ENCODE measurements around the gene ZNF324B.
A peak's percentile ranks its signal among the peaks of the same experiment; 100 is the strongest.
"Not testable (repeated sequence)": the region's sequence is repeated elsewhere in the genome, so short reads cannot be mapped to it uniquely, and the experiment has no call there.

The ZNF324B gene

DNA sequence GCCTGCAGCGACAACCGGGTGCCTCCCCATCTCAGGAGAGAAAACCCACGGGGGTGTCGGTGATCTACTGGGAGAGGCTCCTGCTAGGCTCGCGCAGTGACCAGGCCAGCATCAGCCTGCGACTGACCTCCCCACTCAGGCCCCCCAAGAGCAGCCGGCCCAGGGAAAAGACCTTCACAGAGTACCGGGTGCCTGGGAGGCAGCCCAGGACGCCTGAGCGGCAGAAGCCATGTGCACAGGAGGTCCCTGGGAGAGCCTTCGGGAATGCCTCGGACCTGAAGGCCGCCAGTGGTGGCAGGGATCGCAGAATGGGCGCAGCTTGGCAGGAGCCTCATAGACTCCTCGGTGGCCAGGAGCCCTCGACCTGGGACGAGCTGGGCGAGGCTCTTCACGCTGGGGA is 3.9 kb downstream of the ZNF324B start:
- no peak for DNase-seq

DNA sequence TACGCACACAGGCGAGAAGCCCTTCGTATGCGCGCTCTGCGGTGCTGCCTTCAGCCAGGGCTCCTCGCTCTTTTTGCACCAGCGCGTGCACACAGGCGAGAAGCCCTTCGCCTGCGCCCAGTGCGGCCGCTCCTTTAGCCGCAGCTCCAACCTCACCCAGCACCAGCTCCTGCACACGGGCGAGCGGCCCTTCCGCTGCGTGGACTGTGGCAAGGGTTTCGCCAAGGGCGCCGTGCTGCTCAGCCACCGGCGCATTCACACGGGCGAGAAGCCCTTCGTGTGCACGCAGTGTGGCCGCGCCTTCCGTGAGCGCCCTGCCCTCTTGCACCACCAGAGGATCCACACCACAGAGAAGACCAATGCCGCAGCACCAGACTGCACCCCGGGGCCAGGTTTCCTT is 4.7 kb downstream of the ZNF324B start:
- DNase-seq, result no peak

DNA sequence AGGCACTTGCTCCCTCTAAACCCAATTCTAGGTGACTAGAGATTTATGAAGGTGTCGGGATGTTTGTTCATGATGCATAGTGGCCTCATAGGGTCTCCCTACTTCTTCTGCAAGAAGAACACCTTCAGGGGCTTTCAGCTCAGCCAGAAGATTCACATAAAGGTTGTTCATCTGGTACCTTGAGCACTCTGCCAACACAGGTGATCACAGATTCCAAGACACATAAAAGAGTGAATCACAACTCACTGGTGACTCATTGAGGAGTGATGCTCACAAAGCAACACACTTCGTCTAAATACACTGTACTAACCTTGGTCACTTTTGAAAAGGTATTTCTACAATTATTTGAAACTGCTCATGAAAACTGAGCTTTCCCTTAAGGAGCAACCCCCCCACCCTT is 8.6 kb downstream of the ZNF324B start:
- DNase-seq, result no peak

DNA sequence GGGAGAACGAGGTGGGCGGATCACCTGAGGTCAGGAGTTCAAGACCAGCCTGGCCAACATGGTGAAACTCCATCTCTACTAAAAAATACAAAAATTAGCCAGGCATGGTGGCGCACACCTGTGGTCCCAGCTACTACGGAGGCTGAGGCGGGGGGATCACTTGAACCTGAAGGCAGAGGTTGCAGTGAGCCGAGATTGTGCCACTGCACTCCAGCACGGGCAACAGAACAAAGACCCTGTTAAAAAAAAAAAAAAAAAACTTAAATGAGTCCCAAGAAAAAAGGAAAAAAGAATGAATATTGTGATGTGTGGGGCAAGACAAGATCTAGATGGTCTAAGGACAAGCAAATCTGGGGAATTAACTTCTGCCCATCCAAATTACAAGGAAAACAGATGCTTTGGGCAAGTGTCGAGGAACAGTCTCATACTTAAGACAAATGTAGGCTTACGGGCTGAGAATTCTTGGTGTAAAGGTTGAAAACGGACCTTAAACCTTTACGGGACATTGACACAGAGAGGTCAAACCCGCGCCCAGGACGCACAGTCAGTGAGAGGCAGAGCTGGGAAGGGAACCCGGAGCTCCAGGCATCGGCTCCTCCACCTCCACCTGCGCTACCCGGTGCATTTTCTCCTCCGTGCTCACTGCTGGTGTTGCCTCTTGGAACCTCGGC is 14.8 kb downstream of the ZNF324B start:
- no peak for DNase-seq

DNA sequence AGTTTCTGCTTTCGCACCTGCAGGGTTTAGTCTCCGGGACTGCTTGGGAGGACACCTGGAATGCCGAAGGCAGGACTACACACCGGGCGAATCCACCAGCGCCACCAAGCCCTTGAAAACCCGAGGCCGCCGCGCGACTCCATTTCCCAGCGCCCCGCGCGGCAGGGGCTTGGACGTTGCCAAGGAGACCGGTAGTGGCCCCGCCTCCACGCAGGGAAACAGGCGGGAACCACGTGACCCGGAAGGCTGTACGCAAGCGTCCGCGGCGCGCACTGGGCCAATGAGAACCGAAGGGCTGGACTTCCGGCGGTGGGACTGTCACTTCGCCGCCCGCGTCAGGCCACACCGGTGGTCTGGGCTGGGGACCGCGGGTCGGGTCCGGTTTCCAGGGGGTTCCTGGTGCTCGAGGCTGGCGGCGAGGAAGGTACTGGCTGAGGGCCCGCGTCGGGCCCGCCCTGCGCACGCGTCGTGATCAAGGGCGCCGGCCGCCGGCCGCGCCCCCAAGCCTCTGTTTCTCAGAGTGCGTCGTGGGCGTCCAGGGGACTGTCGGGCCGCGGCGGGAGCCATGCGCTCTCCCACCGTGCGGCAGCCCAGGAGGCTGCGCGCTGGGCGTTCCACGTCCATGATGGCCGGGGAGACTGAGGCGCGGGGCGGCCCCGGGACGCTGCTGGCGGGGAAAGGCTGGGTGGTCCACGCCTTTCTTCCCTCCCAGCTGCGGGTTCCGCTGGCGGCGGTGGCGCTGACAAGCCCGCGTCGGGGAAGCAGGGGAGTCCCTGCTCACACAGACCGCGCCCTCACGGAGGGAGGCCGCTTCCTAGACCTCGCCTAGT is 15.6 kb downstream of the ZNF324B start, which contains the start of gene ZNF324:
ZNF324 (plus strand) TSS at position 321 of the 830 bp plus-strand sequence. CDS start 2,106 bp downstream, outside the sequence.
- DNase-seq, result peak; percentile 94

DNA sequence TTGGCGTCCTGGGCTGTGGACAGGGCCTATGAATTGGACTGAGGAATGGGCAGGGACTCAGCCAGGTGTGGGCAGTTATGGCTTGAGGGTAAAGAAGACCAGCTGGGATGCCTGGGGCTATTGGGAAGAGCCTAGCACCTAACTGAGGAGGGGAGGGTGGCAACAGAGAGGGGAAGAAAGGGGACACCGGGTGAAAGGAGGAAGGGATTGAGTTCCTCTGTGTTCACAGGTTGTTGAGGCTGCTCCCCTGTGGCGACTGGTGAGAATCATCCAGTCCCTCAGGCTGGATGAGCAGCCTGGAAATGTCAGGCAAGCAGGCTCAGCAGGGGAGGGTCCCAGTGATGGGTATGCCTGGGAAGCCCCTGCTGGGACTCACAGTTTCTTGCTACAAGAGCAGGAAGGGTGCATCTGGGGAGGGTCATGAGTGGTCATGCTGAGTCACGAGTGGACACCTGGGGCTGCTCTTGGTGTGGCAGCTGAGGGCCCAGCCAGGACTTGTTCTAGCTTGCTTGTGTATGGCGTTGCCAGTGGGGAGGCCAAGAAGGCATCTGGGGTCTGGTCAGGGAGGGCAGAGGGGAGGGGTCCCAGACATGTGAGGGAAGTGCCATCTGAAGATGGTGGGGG is 16.9 kb downstream of the ZNF324B start:
- DNase-seq, result no peak

DNA sequence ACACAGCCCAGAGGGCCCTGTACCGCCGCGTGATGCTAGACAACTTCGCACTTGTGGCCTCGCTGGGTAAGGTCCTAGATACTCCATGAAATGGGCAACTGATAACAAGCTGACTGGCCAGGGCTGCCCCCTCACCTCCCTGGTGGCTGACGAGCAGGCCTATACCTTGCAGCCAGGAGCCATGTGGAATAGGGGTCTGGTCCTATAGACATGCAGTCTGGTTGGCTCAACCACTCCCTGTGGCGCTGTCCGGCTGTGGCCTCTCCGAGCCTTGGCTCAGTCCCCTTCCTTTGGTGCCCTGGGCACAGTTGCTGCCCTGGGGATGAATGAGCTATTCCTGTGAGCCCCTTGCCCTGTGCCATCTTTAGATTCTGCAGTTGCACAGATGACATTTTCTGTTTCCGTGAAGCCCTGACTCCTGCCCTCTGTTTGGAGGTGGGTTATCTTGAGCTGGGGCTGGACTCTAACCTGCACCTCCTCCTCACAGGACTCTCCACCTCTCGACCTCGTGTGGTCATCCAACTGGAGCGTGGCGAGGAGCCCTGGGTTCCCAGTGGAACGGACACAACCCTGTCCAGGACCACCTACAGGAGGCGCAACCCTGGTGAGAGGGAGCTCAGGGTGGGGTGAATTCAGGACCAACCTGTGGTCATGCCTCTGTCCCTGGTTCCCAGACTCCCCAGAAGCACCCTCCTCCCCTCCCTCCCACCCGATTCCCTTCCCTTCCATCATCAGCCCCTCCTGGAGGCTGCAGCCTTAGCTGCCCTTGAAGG is 18.0 kb downstream of the ZNF324B start:
- no peak for DNase-seq

DNA sequence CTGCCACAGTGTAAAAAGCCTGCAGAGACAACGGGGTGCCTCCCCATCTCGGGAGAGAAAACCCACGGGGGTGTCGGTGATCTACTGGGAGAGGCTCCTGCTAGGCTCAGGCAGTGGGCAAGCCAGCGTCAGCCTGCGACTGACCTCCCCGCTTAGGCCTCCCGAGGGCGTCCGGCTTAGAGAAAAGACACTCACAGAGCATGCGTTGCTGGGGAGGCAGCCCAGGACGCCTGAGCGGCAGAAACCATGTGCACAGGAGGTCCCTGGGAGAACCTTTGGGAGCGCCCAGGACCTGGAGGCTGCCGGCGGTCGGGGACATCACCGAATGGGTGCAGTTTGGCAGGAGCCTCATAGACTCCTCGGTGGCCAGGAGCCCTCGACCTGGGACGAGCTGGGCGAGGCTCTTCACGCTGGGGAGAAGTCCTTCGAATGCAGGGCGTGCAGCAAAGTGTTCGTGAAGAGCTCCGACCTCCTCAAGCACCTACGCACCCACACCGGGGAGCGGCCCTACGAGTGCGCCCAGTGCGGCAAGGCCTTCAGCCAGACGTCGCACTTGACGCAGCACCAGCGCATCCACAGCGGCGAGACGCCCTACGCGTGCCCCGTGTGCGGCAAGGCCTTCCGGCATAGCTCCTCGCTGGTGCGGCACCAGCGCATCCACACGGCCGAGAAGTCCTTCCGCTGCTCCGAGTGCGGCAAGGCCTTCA is 19.6 kb downstream of the ZNF324B start:
- DNase-seq, result not testable (repeated sequence)

DNA sequence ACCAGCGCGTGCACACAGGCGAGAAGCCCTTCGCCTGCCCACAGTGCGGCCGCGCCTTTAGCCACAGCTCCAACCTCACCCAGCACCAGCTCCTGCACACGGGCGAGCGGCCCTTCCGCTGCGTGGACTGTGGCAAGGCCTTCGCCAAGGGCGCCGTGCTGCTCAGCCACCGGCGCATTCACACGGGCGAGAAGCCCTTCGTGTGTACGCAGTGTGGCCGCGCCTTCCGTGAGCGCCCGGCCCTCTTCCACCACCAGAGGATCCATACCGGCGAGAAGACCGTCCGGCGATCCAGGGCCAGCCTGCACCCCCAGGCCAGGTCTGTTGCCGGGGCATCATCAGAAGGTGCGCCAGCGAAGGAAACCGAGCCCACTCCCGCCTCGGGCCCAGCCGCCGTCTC is 20.3 kb downstream of the ZNF324B start:
- DNase-seq, result no peak

DNA sequence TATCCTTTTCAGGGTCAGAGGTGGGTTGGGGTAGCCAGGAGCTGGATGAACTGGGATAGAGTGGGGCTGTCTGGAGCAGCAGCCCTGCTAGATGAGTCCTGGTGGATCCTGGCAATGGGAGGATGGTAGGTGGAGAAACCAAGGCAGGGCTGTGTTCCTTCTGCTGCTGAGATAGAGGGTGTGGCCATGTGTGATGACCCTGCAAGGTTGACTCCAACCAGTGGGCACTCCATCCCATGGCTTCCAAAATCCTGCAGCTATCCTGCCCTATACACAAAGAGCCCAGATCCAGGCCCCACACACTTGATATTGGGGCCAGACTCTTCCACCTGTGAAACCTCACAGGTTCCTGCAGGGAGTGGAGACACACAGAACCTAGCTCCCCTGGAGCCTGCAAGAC is 22.4 kb downstream of the ZNF324B start:
- no peak for DNase-seq

DNA sequence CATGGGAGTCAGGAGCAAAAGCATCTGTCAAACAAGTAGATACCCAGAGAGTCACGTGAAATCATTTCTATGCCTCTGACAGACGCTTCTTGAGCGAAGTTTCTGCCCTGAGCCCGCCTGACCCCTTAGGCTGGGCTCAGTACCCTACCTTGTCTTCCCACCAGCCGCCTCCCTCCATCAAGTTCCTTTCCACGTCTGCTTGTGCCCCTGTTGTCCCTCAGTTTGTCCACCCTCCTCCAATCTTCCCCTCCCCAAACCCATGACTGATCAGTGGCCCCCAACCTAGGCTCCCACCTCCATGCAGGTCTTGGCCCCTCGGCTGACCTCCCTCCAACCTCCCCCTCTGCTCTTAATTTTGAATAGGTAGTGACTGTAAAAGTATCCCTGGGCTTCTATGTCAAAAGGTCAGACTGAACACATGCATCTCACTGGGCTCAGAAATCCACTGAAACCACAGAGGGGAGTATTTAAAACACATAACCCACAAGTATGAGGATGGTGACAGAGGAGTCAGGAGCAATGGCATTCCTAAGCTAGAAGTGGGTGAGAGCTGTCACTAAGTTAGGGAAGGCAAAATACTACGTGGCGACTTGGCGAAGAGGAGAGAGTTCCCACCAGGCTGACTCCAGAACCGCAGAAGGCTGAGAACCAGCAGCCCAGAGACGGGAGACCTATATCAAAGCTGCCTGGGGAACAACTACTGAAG is 23.0 kb downstream of the ZNF324B start:
- DNase-seq, result no peak

DNA sequence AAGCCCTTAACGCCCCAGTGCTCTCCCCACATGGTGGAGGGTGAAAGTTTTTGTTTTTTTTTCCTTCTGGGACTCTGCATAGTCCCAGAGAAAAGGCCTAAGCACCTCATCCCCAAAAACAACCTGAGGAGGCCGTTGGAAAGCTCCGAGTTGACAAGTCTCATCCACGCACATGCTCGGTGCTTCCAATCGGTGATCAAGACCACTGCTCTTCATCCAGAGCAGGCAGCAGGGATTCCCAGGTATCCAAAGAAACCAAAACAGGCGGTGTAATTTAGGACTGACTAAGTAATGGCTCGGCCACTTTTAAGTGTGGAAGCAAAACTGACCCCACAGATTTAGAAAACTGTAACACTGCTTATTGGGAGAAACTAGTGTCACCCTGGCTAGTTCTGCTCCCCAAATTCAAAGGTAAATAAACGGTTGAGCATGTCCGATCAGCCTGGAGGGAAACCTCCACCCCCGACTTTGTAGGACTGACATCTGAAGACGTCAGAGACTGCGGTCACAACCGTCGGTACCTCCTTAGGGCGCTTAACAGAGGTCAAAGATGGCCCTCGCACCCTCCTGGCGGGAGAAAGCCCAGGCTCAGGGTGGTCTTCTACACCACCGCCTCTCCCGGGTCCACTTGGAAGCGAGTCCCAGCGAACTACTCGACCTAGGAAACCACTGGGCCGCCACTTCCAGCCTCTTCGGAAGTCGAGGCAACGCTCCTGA is 23.7 kb downstream of the ZNF324B start:
- no peak for DNase-seq

DNA sequence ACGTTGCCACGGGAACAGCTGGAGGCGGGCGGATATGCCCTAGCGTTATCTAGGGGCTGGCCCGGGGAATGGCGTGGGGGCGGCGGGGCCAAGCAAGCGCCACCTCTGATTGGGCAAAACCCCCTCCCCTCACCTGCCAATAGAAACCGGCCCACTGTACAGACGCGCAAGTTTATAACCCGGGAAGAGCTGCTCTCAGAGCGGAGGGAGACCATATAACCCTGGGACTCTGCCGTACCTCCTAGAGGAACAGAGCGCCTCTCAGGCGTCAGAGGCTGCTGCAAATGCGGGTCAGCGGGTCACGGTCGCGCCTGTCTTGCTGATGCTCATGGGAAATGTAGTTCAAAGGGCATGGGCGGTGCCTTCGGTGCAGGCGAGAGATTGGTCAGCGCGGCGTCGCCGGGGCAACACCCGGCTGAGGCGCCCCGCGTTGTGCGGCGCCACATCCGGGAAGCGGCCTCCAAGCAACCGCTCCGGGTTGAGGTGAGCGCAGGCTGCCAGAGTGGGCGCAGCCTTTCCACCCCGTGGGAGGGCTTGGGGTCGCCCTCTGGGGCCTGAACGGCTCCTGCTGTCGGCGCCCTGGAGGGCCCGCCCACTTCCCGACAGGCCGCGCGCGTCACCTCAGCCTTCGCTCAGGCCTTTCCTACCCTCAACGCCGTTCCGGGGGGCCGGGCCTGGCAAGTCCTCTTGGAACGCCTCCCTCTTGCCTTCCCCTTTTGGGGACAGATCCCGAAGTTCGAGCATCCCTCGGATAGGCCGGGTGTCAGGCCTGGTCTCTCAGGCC is 24.5 kb downstream of the ZNF324B start, which contains the start of gene ZNF446:
ZNF446 (plus strand) TSS at position 639 of the 784 bp plus-strand sequence. CDS start 867 bp downstream, outside the sequence.
- DNase-seq, result peak; percentile 97

DNA sequence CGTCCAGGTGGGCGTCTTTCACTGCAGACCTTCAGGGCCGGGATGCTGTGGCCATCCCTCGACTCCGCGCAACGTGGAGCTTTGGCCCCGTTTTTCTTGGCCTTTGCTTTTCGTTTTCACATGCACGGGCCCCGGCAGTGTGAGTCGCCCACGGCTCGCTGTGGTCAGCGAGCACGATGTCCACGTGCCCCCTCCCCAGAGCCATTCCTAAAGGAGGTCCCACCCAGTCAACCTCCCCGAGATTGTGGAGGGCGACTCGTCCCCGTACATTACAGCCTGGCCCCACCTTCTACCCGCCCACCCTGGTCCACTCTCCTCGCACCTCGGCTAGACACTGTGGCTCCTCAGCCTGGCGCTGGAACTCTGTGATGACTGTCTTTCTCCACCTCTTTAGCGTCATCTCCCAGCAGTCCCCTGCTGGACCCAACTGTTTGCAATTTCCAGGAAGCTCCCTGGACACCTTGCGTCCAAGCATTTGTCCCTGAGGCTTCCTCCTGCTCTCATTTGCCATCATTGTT is 25.1 kb downstream of the ZNF324B start:
- DNase-seq, result no peak

DNA sequence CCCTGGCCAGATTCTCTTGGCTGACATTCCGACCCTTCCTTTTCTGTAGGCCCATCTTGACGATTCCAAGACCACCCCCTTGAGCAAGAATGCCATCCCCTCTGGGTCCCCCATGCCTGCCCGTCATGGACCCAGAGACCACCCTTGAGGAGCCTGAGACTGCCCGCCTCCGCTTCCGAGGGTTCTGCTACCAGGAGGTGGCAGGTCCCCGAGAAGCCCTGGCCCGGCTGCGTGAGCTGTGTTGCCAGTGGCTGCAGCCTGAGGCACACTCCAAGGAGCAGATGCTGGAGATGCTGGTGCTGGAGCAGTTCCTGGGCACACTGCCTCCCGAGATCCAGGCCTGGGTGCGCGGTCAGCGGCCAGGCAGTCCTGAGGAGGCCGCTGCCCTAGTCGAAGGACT is 25.7 kb downstream of the ZNF324B start:
- no peak for DNase-seq

DNA sequence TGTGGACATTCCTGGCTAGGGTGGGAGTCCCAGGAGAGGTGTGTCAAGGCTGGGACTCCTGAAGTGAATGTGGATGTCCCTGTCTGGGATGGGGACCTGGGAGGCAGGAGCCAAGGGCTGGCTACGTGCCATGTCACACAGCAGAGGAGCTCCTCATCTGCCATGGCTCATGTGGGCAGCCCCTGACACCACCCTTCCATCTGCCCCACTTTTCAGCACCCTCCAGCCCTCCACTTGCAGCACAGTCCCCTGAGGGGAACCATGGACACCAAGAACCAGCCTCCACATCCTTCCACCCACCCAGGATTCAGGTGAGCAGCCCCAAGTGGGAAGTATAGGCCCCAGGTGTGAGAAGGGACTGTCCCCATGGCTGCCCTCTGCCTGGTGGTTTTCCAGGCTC is 26.4 kb downstream of the ZNF324B start:
- no peak for DNase-seq

DNA sequence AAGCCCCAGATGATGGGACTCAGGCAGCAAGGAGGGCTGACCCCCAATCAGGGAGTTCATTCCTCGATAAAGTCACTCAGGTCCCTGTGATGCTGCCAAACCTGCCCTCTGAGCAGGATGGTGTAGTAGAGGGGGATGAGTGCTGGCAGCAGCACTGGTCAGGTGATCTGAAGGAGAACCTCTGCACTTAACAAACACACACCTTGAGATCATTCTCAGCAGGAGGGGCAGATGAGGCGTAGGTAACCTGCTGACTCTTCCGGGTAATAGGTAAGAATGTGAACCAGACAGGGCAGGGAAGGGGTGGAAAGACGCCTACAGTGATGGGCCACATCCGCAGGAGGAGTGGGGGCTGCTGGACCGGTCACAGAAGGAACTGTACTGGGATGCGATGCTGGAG is 27.9 kb downstream of the ZNF324B start:
- DNase-seq, result no peak

DNA sequence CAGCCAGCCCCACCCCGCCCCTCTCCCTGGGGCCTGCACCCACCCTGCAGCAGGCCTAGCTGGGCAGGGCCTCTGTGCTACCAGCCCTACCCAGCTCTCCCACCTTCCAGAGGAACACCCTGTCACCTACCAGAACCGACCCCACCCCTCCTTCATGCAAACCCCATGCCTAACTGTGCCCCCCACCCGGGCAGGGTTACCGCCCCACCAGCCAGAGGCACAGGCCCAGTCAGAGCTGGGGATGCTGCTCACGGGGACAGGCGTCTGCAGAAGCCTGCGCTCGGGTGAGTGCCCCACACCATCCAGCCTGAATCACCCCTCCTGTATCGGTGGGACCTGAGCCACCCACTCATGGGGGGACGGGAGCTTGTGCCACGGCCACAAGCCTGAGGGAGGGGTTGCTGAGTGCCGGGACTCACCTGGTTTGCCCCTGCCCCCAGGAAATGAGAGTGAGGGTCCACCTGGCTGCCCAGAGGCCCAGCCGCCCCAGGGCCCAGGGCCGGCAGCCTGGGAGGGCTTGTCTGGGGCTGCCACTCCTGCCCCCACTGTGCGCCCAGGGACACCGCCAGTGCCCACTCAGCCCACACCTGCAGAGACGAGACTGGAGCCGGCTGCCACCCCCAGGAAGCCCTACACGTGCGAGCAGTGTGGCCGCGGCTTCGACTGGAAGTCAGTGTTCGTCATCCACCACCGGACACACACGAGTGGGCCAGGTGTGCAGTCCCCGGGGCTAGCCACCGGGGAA is 28.5 kb downstream of the ZNF324B start:
- no peak for DNase-seq

DNA sequence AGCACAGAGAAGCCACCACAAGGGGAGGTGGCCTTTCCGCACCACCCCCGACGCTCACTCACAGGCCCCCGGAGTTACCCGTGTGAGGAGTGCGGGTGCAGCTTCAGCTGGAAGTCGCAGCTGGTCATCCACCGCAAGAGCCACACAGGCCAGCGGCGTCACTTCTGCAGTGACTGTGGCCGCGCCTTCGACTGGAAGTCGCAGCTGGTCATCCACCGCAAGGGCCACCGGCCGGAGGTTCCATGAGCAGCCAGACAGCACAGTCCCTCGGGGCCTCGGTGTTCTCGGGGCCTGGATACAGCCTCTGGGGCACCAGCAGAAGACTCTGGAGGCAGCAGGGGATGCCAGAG is 29.0 kb downstream of the ZNF324B start:
- DNase-seq, result no peak
